Measurements from ENCODE around the gene DLGAP4. TPM values are rescaled to one million over a fixed set of nuclear protein-coding genes. Genes with fewer than 3 reads are reported as not detected.

DLGAP4 gene
- total RNA-seq, 2 experiments from 2014 or later = 27.0 to 27.5 TPM

DNA sequence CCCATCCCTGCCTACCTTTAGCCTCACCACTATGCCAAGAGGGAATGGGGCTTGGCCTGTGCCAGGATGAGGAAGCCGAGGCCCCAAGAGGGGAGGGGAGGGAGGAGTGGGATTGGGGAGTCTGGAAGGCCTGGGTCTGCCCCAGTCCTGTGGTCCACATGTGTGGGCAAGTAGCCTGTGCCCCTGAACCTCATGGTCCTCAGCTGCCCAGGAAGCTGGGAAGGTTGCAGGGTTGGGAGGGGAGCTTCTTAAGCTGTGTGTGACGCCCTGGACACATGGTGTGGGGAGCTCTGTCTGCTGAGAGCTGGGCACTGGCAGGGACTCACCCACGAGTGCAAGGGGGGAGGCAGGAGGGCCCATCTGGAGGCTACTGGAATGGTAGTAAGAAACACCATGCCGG lies 31.7 kb downstream of the DLGAP4 start:
- no peaks in the 10 kb centered on the region for H3K4me1 Mint-ChIP-seq
- no peak overlapping the region for H3K4me3 Mint-ChIP-seq
- H3K9me3 Mint-ChIP-seq = no peaks in the 10 kb centered on the region
- ATAC-seq (ENCODE audit: low read depth) = no peak
- peaks cover 8% of the 10 kb centered on the region for H3K27me3 Mint-ChIP-seq
- POLR2A ChIA-PET = no interaction called here
- no peaks in the 10 kb centered on the region for H3K36me3 Mint-ChIP-seq
- no peak overlapping the region for H3K27ac Mint-ChIP-seq
- DNase-seq = no peak

DNA sequence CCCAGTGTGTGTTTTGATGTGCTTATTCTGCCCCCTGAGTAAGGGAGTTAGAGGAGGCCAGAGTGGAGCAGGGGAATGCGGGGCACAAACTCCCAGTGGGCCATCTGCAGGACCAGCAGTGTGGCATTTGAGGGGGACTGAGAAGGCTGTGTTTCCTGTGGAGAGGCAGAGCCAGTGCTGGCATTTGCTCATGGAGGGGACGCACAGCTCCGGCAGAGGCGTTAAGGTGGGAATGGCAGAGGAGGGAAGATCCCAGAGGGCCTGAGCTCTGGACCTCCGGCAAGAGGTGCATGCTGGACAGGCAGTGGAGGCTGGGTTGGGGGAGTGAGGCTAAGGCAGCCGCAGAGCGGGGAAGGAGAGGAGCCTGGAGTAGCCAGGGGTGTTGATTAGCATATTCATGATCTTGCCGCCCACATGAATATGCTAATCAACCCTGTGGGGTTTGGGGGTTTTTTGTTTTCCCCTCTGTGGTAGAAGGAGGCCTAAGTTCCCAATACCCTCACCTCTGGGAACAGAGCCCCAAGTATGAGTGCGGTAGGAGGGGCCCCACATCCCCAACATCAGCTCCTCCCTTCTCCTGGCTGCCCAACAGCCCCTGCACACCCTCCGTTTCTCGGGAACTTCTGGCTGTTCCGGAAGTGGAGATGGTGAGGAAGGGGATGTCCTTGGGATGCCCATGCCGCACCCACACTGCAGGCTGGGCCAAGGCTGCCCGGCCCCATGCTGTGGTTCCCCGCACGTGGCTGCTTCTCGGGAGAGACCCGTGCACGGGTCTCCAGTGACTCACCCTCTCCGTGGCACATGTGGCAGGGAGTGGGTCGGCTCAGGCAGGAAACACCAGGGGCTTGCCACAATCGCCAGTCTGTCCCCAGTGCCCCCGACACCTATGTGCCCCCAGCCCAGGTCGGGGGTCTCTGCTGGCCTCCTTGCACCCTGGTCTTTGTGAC lies 33.8 kb downstream of the DLGAP4 start:
- no peaks in the 10 kb centered on the region for H3K36me3 Mint-ChIP-seq
- no peaks in the 10 kb centered on the region for H3K9me3 Mint-ChIP-seq
- H3K27ac Mint-ChIP-seq = no peak overlapping the region
- no peaks in the 10 kb centered on the region for H3K4me1 Mint-ChIP-seq
- H3K4me3 Mint-ChIP-seq = no peak overlapping the region
- H3K27me3 Mint-ChIP-seq = peaks cover 2% of the 10 kb centered on the region
- POLR2A ChIA-PET = no interaction called here
- ATAC-seq (ENCODE audit: low read depth) (no peak), DNase-seq (no peak)

DNA sequence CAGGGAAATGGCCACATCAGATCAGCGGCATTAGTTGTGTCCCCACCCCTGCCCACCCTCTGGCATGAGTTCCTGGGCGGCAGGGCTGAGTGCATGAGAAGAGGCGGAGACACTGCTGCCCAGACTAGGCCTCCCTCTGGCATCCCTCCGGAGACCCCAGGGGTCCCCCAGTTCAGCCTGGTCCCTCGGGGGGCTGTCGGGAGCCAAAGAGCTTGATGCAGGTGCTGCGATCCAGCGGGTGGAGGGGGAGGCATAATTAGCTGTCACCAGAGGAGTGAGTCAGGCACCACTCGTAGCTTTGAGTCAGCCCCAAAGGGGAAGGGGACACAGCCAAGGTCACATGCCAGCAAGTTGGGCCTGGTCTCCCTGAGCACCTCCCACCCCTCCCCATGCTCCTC lies 34.5 kb downstream of the DLGAP4 start:
- H3K4me1 Mint-ChIP-seq = no peaks in the 10 kb centered on the region
- ATAC-seq (ENCODE audit: low read depth) (no peak), DNase-seq (no peak)
- no peaks in the 10 kb centered on the region for H3K36me3 Mint-ChIP-seq
- peaks cover 2% of the 10 kb centered on the region for H3K27me3 Mint-ChIP-seq
- H3K4me3 Mint-ChIP-seq = no peak overlapping the region
- no peaks in the 10 kb centered on the region for H3K9me3 Mint-ChIP-seq
- H3K27ac Mint-ChIP-seq = no peak overlapping the region
- POLR2A ChIA-PET = no interaction called here

- ATAC-seq (ENCODE audit: low read depth) (no peak), DNase-seq (no peak)
- POLR2A ChIA-PET = no interaction called here
- H3K4me1 Mint-ChIP-seq = no peaks in the 10 kb centered on the region
- no peak overlapping the region for H3K4me3 Mint-ChIP-seq
- H3K36me3 Mint-ChIP-seq = no peaks in the 10 kb centered on the region
- H3K27ac Mint-ChIP-seq = no peak overlapping the region
- H3K27me3 Mint-ChIP-seq = no peaks in the 10 kb centered on the region
- H3K9me3 Mint-ChIP-seq = no peaks in the 10 kb centered on the region
Measured at GRCh38 chr20:36341331-36342020, 35.3 kb downstream of the DLGAP4 start.

- Mint-ChIP-seq H3K9me3 (no peaks in the 10 kb centered on the region), H3K4me3 (no peak overlapping the region), H3K36me3 (no peaks in the 10 kb centered on the region), H3K4me1 (no peaks in the 10 kb centered on the region), H3K27me3 (no peaks in the 10 kb centered on the region), H3K27ac (no peak overlapping the region)
- POLR2A ChIA-PET = no interaction called here
- no peak for DNase-seq
- no peak for ATAC-seq (ENCODE audit: low read depth)
Measured at GRCh38 chr20:36342331-36343120, 36.4 kb downstream of the DLGAP4 start.

GRCh38 chr20:36343641-36344040 lies 37.5 kb downstream of the DLGAP4 start:
- no peaks in the 10 kb centered on the region for H3K4me1 Mint-ChIP-seq
- H3K27ac Mint-ChIP-seq = no peak overlapping the region
- no peaks in the 10 kb centered on the region for H3K36me3 Mint-ChIP-seq
- DNase-seq (no peak), ATAC-seq (ENCODE audit: low read depth) (no peak)
- H3K27me3 Mint-ChIP-seq = no peaks in the 10 kb centered on the region
- POLR2A ChIA-PET = no interaction called here
- H3K4me3 Mint-ChIP-seq = no peak overlapping the region
- no peaks in the 10 kb centered on the region for H3K9me3 Mint-ChIP-seq

DNA sequence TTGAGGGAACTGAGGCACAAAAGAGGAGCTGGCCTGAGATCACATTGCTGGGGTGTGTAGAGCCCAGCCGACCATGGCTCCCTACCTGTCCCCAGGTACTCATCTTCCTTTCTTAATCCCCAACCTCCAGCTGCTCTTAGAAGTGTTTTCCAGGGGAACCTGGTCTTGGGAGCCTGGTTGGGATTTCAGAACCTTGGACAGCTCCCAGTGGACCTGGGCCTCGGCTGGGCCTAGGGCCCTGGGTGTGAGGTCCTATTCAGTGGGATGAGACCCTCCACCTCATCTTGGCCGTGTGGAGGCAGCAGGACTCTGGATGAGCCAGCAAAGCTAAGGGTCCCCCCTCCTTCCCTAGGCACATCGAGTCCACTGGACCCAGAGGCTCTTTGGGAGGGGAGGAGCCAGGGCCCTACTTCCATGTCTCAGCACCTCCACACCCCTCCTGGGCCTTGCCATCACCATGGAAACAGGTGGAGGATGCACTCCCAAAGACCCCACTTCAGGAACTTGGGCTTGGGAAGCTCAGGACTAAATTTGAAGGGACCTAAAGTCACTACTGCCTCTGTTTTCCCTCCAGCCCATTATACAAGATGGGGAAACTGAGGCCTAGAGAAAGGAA lies 38.5 kb downstream of the DLGAP4 start:
- Mint-ChIP-seq H3K36me3 (no peaks in the 10 kb centered on the region), H3K4me1 (no peaks in the 10 kb centered on the region), H3K27ac (no peak overlapping the region), H3K4me3 (no peak overlapping the region), H3K27me3 (no peaks in the 10 kb centered on the region), H3K9me3 (no peaks in the 10 kb centered on the region)
- ATAC-seq (ENCODE audit: low read depth) (no peak), DNase-seq (peak; percentile 50)
- POLR2A ChIA-PET = interaction anchor here (0.6 kb wide), 1 partner anchor 39 kb away, joined by 3 read pairs; no protein-coding TSS in a partner anchor

- no peak overlapping the region for H3K4me3 Mint-ChIP-seq
- ATAC-seq (ENCODE audit: low read depth) = no peak
- no peaks in the 10 kb centered on the region for H3K9me3 Mint-ChIP-seq
- no peaks in the 10 kb centered on the region for H3K36me3 Mint-ChIP-seq
- H3K27me3 Mint-ChIP-seq = no peaks in the 10 kb centered on the region
- POLR2A ChIA-PET = no interaction called here
- H3K4me1 Mint-ChIP-seq = no peaks in the 10 kb centered on the region
- H3K27ac Mint-ChIP-seq = no peak overlapping the region
- DNase-seq = no peak
Measured at GRCh38 chr20:36346256-36346655, 40.1 kb downstream of the DLGAP4 start.

- DNase-seq = no peak
- Mint-ChIP-seq H3K9me3 (no peaks in the 10 kb centered on the region), H3K36me3 (no peaks in the 10 kb centered on the region), H3K27me3 (peaks cover 7% of the 10 kb centered on the region), H3K4me3 (no peak overlapping the region), H3K27ac (no peak overlapping the region), H3K4me1 (no peaks in the 10 kb centered on the region)
- POLR2A ChIA-PET = no interaction called here
- ATAC-seq (ENCODE audit: low read depth) = no peak
Measured at GRCh38 chr20:36349384-36350170, 43.4 kb downstream of the DLGAP4 start.

DNA sequence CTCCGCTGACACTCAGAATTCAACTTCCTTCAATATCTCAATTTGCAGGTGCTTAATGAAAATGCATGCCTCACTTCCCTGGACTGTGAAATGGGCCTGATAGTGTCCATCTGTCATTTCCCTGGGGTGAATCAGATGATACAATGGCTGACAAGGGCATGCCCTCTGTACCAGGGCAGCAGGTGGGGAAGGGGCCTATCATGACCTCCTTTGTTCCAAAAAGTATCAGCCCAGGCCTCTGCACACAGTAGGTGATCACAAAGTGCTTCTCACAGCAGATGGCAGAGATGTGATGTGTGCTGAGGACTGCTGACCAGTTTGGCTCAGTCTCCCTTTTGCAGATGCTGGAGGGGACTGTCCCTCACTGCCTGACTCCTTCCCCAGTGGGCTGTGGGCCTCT lies 44.3 kb downstream of the DLGAP4 start:
- Mint-ChIP-seq H3K4me1 (no peaks in the 10 kb centered on the region), H3K9me3 (no peaks in the 10 kb centered on the region), H3K4me3 (no peak overlapping the region), H3K36me3 (no peaks in the 10 kb centered on the region), H3K27ac (no peak overlapping the region), H3K27me3 (peaks cover 9% of the 10 kb centered on the region)
- DNase-seq (no peak), ATAC-seq (ENCODE audit: low read depth) (no peak)
- POLR2A ChIA-PET = no interaction called here

GRCh38 chr20:36351937-36352336 lies 45.8 kb downstream of the DLGAP4 start:
- DNase-seq = no peak
- no peaks in the 10 kb centered on the region for H3K36me3 Mint-ChIP-seq
- no peaks in the 10 kb centered on the region for H3K9me3 Mint-ChIP-seq
- H3K27me3 Mint-ChIP-seq = peaks cover 9% of the 10 kb centered on the region
- no peaks in the 10 kb centered on the region for H3K4me1 Mint-ChIP-seq
- H3K4me3 Mint-ChIP-seq = no peak overlapping the region
- ATAC-seq (ENCODE audit: low read depth) = no peak
- no peak overlapping the region for H3K27ac Mint-ChIP-seq
- POLR2A ChIA-PET = no interaction called here

DNA sequence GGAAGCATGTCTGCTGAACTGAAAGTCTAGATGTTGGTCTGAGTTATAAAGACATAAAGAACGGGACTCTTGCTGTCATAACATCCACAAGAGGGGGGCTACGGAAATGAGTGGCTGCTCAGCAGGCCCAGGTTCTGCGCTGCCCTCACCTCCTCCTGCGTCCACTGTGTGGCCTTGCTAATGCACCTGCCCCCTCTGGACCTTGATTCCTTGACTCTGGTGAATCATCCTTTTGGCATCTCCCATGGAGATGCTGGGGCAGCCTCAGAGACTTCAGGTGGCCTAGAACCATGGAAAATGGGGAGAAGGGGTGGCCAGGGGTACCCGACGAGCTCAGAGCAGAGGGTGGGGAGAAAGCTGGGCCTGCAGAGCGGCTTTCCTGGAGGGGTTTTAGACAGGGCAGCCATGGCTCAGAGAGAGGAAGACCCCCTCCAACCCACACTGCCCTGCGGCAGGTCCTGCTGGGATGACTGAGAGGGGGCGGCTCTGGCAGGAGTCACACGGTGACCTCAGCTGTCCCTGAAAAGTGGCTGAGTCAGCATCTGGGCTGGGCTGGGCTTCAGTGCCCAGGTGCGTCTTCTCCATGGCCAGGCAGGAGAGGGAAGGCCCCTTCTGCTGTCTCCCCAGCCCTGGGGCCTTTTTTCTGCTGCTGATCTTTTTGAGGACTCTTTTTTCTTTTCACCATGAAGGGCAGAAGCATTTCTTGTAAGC lies 46.9 kb downstream of the DLGAP4 start:
- POLR2A ChIA-PET = no interaction called here
- Mint-ChIP-seq H3K27me3 (peaks cover 9% of the 10 kb centered on the region), H3K27ac (no peak overlapping the region), H3K4me3 (no peak overlapping the region), H3K9me3 (no peaks in the 10 kb centered on the region), H3K36me3 (no peaks in the 10 kb centered on the region), H3K4me1 (no peaks in the 10 kb centered on the region)
- no peak for DNase-seq
- no peak for ATAC-seq (ENCODE audit: low read depth)
